ENCODE measurements around the gene RXYLT1.

DNA sequence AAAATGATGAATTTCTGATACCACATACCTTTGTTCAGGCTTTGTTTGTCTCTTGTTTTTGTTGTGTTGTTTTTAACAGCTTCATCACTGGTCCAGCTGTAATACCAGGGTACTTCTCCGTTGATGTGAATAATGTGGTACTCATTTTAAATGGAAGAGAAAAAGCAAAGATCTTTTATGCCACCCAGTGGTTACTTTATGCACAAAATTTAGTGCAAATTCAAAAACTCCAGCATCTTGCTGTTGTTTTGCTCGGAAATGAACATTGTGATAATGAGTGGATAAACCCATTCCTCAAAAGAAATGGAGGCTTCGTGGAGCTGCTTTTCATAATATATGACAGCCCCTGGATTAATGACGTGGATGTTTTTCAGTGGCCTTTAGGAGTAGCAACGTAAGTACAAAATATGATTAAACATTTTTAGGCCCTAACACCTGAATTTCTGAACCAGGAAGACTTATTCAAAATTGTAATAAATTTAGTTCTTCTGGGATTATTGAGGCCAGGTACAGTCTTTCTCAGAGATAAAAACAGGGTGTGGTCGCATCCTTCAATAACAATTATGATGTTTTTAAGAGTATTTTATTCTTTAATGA is 22.4 kb downstream of the RXYLT1 start:
- TF ChIP-seq, protein P1, sequence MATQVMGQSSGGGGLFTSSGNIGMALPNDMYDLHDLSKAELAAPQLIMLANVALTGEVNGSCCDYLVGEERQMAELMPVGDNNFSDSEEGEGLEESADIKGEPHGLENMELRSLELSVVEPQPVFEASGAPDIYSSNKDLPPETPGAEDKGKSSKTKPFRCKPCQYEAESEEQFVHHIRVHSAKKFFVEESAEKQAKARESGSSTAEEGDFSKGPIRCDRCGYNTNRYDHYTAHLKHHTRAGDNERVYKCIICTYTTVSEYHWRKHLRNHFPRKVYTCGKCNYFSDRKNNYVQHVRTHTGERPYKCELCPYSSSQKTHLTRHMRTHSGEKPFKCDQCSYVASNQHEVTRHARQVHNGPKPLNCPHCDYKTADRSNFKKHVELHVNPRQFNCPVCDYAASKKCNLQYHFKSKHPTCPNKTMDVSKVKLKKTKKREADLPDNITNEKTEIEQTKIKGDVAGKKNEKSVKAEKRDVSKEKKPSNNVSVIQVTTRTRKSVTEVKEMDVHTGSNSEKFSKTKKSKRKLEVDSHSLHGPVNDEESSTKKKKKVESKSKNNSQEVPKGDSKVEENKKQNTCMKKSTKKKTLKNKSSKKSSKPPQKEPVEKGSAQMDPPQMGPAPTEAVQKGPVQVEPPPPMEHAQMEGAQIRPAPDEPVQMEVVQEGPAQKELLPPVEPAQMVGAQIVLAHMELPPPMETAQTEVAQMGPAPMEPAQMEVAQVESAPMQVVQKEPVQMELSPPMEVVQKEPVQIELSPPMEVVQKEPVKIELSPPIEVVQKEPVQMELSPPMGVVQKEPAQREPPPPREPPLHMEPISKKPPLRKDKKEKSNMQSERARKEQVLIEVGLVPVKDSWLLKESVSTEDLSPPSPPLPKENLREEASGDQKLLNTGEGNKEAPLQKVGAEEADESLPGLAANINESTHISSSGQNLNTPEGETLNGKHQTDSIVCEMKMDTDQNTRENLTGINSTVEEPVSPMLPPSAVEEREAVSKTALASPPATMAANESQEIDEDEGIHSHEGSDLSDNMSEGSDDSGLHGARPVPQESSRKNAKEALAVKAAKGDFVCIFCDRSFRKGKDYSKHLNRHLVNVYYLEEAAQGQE (IDR thresholded peaks at IDR 0.05) = no peak
- TF ChIP-seq, protein P2, sequence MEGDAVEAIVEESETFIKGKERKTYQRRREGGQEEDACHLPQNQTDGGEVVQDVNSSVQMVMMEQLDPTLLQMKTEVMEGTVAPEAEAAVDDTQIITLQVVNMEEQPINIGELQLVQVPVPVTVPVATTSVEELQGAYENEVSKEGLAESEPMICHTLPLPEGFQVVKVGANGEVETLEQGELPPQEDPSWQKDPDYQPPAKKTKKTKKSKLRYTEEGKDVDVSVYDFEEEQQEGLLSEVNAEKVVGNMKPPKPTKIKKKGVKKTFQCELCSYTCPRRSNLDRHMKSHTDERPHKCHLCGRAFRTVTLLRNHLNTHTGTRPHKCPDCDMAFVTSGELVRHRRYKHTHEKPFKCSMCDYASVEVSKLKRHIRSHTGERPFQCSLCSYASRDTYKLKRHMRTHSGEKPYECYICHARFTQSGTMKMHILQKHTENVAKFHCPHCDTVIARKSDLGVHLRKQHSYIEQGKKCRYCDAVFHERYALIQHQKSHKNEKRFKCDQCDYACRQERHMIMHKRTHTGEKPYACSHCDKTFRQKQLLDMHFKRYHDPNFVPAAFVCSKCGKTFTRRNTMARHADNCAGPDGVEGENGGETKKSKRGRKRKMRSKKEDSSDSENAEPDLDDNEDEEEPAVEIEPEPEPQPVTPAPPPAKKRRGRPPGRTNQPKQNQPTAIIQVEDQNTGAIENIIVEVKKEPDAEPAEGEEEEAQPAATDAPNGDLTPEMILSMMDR (IDR thresholded peaks at IDR 0.05) = peak; percentile 78
- no peak for TF ChIP-seq MAFK (IDR thresholded peaks at IDR 0.05; ENCODE audit: partially characterized antibody)
- TF ChIP-seq BHLHE40 (IDR thresholded peaks at IDR 0.05; ENCODE audit: low read depth, low read length) = no peak
- TF ChIP-seq RFX5 (IDR thresholded peaks at IDR 0.05) = no peak
- no peak for TF ChIP-seq CHD2 (IDR thresholded peaks at IDR 0.05; ENCODE audit: low read length, partially characterized antibody)
- no peak for TF ChIP-seq ZFP36 (IDR thresholded peaks at IDR 0.05; ENCODE audit: borderline replicate concordance, partially characterized antibody)
- TF ChIP-seq, protein P3, sequence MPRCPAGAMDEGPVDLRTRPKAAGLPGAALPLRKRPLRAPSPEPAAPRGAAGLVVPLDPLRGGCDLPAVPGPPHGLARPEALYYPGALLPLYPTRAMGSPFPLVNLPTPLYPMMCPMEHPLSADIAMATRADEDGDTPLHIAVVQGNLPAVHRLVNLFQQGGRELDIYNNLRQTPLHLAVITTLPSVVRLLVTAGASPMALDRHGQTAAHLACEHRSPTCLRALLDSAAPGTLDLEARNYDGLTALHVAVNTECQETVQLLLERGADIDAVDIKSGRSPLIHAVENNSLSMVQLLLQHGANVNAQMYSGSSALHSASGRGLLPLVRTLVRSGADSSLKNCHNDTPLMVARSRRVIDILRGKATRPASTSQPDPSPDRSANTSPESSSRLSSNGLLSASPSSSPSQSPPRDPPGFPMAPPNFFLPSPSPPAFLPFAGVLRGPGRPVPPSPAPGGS (IDR thresholded peaks at IDR 0.05) = no peak
- TF ChIP-seq SMC3 (IDR thresholded peaks at IDR 0.05) = peak; percentile 83
- TF ChIP-seq, protein P4, sequence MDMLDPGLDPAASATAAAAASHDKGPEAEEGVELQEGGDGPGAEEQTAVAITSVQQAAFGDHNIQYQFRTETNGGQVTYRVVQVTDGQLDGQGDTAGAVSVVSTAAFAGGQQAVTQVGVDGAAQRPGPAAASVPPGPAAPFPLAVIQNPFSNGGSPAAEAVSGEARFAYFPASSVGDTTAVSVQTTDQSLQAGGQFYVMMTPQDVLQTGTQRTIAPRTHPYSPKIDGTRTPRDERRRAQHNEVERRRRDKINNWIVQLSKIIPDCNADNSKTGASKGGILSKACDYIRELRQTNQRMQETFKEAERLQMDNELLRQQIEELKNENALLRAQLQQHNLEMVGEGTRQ (IDR thresholded peaks at IDR 0.05) = no peak
- TF ChIP-seq, protein P5, sequence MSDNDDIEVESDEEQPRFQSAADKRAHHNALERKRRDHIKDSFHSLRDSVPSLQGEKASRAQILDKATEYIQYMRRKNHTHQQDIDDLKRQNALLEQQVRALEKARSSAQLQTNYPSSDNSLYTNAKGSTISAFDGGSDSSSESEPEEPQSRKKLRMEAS (IDR thresholded peaks at IDR 0.05) = no peak

All from A549 (cell line).